ENCODE measurements around the gene ADH1C.
"Not testable (repeated sequence)": the region's sequence is repeated elsewhere in the genome, so short reads cannot be mapped to it uniquely, and the experiment has no call there.

The ADH1C gene

DNA sequence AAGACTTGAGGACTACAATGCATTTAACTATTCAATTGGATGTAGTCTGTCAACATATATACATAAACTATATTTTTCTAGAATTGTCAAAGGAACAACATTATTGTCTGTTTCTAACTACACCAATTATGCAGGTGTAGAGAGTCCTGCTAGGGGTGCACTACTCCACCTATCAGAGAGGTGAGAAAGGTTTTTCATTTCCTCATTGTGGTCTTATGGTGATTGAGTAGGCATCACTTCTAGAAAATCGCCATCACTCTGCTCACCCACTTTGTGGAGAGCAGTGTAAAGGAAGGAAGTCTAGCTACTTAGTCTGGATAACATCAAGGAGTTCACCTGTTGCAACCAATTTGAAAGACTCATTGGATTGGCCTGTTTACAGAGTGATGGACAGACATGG is 4.4 kb upstream of the ADH1C start:
- DNase-seq, result no peak

DNA sequence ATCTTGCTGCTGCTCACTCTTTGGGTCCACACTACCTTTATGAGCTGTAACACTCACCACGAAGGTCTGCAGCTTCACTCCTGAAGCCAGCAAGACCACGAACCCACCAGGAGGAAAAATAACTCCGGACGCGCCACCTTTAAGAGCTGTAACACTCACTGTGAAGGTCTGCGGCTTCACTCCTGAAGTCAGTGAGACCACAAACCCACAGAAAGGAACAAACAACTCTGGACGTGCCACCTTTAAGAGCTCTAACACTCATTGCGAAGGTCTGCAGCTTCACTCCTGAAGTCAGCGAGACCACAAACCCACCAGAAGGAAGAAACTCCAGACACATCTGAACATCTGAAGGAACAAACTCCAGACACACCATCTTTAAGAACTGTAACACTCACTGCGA is 3.6 kb upstream of the ADH1C start:
- DNase-seq, result not testable (repeated sequence)

DNA sequence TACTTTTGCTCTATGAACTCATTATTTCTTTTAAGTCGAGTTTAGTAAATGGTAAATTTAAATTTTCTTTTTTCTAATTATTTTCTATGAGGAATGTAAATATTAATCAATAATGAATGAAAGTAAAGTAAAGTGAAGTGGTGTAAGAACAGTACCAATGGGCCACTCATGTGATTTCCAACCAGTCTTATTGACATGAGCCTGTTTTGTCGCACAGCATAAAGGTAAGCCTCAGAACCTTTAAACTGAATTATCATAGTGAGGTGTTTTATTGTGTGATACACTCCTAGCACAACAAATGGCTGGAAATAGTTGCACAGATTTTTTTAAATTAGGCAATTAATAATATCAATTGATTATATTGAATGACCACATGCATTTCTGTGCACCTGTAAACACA is 1.1 kb downstream of the ADH1C start:
- no peak for DNase-seq

DNA sequence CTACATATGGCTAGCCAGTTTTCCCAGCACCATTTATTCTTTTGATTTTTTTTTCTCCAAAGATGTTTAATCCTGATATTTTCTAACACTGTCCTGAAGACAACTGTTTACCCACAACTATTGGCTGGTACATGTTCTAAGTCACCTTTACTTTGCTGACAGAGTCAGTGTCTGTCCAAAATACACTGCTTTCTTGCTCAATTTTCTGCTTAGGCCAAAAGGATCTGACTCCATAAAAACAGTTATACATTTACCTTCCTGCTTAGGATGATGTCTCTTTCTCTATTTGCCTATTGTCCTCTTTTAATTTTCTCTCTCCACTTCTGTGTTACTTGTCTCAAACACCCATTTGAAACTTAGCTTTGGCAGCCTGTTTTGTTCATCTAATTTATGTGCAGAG is 3.2 kb downstream of the ADH1C start:
- no peak for DNase-seq

DNA sequence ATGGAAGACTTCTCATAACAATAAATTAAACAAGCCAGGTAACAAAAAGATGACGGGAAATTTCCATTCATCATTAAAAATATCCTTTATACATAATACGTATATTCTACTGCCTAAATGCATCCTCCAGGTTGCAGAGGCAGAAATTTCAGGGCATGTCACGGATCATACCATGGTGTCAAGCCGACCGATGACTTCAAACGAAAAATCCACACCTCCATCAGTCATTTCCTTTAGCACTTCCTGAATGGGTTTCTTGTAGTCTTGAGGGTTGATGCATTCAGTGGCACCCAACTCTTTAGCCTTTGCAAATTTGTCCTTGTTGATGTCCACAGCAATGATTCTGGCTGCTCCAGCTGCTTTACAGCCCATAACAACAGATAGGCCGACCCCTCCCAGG is 9.9 kb downstream of the ADH1C start:
- not testable (repeated sequence) for DNase-seq

DNA sequence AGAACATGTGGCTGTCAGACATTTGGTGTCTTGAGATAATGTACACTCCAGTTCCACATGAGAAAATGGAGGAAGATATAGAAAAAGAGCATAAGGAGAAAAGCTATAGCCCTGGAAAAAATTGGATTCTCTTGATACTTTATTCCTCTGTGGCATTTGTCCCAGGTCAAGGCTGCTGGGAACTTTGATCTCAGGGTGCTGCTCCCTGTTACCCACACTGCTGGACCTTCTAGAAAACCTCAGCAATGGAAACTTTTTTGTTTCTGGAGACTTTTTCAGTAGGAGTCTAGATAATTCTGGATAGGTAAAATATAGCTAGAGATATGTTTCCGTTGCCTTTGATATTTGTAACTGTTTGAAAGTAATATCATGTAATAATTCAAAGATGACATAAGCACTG is 11.1 kb downstream of the ADH1C start:
- DNase-seq, result no peak

DNA sequence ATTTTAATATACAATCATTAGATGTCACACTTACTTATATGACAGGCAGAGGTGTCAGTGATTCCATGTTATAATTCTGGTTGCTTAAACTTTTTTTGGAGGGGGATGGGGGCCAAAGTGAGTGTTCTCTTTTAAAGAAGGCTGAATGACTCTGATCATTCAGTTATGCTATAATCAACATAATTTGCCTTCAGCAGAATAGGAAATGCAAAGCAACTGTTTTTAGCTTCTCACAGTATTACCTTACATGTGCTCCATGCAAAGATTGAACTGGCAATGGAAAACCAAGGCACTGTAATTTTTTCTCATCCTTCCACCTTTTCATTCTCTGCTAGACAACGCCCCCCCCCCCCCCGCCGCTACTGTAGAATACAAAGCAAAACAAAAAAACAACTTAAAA is 13.4 kb downstream of the ADH1C start:
- no peak for DNase-seq

DNA sequence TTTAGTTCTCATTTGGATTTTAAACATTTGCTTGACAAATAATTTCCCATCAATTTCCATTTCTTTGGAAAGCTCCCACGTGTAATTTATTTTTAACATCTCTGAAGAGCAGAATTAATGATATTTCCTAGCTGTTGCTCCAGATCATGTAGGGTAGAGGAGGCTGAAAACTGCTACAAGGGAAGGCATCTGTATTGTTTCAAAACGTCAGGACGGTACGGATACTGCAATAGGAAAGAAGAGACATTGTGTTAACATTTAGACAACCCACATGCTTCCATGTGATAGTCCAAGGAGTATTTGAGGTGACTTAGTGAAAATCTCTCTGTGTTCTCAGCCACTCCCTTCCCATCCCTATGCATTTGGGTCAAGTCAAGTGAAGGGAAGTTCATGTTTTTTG is 16.0 kb downstream of the ADH1C start:
- DNase-seq, result no peak

DNA sequence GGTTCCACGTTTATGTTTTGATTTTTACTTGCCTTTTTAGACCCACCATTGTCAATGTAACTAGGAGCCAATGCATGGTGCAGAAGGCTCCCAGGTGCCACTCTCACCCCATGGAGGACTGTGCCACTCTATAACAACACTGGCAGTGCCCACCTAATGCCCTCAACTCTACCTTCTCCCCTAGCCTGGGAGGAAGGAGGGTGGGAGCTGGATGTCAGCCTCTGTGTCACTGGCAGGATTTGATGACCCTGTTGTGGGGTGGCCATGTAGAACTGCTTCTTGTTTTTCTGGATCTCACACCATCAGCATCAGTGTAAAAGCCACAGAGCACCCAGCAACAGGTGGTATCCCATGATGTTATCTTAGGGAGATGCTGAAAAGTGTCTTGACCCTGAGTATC is 17.7 kb downstream of the ADH1C start:
- no peak for DNase-seq

DNA sequence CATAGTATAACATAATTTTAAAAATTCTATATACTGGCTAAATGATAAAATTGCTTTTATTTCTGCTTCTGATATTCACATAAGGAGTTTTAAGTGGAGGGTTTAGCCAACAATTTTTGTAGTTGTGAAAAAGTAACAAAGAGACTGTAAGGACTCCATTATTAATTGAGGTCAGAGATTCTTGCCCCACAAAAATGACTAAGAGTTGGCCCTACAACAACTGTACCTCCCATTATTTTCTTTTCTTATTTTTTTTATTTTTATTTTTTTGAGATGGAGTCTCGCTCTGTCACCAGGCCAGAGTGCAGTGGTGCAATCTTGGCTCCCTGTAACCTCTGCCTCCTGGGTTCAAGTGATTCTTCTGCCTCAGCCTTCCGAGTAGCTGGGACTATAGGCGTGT is 21.9 kb downstream of the ADH1C start:
- no peak for DNase-seq

DNA sequence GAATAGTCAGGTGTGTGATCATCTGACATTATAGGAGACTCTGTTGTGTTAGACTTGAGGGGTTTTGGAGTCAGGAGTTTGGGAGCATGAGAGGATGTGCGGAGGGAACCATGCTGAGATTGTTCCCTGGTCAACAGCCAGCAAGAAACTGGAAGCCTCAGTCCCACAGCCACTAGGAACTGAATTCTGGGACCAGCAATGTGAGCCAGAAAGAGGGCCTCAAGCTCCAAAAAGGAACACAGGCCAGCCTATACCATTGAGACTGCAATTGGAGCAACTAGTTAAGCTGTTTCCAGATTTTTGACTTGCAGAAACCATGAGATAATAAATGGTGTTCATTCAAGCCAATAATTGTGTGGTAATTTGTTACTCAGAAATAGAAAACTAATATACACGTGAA is 22.7 kb downstream of the ADH1C start:
- no peak for DNase-seq

DNA sequence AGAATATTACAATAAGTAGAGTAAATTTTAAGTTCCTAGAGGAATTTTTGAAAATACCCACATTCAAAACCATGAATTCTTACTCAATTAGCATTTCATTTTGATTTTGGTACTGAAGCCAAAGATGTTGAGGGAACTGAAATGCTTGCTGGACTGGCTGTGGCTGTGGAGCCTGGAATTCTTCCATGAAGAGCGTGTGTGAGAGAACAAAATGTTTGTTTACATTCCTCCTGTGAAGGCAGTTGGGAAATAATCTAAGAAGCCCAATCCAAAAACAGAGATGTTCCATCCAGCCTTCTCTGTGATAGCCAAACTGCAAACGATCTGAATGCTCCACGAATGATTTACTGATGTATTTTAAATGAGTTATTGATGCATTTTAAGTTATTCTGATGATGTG is 27.6 kb downstream of the ADH1C start:
- peak; percentile 52 for DNase-seq

DNA sequence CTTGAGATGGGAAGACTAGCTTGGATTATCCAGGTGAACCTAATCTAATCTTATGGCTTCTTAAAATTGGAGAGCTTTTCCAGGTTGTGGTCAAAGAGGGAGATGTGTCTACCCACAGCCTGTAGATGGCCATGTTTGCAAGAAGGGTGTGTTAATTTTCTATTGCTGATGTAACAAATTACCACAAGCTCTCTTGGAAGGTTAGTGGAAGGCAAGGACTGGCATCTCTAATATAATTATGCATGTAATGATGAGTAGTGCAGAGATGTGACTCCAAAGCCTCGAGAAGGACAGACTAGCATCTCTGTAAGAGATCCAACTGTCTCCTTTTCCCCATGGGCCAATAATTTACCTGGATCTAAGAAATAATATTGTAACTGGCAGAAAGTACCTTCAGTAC is 28.2 kb downstream of the ADH1C start:
- no peak for DNase-seq

DNA sequence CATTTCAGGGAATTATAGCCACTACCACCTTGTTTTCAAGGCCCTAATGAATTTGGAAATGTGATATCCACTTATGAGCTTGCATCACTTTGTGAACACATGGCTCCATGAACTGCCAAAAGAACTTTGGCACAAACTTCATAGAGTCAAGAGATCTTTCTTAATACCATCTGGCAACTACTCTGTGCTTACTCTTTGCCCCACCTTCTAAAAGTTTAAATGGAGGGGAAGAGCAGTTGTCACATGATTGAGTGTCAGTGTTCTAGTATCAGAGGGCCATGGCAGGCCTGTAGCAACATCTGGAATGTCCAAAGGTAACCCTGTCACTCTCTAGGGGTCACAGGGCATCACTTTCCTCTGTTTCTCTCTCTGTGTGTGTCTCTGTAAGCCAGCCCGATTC is 28.8 kb downstream of the ADH1C start:
- no peak for DNase-seq

DNA sequence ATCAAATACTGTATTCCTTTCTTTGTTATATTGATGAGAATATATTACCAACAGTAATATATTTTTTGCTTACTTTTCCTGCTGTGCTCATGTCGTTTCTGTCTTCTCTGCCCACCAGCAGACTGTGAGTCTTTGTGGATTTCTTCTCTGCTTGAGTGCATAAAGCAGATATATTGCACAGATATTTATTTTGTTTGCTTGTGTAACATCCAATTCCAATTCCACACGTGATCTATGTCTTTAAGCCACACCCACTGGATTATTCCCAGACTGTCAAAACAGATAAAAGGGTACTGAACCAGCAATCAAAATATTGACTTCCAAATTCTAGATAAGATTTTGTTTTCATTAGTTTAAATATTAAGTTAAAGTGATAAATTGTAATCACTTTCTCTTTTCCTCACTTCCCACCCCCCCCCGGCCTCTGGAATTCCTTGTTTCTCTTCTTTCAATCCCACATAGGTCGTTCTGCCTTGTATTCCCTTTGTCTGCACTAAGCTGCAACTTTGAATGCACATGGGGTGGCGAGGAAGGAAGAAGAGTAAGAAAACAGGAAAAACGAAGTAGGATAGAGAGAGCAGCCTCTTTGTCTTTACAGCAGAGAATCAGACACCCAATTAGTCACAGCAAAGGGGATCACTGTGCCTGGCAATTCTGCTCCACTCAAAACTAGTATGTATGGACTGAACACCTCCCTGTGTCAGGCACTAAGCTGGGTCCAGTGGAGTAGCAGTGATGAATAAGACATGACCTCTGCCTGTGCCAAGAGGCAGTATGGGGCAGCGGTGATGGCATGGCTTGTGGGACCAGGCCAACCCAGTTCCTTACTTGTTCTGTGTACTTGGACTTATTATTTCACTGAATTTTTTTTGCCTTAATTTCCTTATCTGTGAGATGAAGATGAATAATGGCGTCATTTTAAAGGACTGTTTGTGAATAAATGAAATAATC is 31.0 kb downstream of the ADH1C start, which contains the start of gene ADH1B:
Gene ADH1B, minus strand, starts transcription at position 161 of the 951 bp plus-strand sequence. Its CDS starts 70 bp downstream, at position 91.
- DNase-seq, result no peak

DNA sequence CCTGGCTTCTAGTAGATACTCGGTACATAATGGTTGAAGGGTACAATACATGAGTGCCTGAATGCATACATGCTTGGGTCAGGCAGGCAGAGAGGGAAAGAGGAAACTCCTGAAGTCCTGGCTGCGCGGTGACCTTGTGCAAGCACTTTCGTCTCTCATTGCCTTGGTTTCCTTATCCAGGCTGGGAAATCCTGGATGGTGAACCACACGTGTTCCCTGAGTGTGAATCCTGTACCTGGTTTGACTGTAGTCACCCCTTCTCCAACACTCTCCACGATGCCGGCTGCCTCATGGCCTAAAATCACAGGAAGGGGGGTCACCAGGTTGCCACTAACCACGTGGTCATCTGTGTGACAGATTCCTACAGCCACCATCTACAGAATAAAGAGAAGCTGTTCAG is 34.7 kb downstream of the ADH1C start:
- DNase-seq, result not testable (repeated sequence)

DNA sequence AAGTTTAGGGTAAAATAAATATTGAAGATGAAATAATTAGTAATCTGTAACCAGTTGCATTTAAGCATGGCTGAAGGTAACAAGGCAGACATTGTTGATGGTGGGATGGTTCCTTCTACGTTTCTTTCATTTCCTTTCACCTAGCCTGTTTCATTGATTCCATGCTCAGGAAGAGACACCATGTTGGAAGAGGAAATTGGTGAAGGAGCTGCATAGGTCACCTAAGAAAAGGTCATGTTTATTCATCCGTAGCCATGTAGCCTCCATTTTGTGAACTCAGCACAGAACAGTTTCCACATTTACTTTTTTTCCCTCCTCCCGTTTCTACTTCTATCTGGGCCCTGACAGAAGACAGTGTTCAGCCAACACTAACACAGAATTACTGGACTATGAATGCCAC is 35.2 kb downstream of the ADH1C start:
- no peak for DNase-seq

DNA sequence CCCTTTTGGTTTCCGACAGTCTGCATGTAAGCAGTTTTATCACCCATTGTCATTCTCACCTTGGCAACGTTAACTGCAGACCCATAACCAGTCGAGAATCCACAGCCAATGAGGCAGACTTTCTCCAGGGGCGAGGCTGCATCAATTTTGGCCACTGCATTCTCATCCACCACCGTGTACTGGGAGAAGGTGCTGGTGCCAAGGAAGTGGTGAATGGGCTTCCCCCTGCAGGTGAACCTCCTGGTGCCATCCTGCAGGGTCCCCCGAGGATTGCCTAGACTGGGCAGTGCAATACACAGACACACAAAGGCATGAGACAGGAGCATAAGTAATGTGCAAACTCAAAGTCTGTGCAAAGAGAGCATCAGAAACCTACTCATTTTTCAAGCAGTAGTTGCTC is 36.7 kb downstream of the ADH1C start:
- DNase-seq, result no peak

DNA sequence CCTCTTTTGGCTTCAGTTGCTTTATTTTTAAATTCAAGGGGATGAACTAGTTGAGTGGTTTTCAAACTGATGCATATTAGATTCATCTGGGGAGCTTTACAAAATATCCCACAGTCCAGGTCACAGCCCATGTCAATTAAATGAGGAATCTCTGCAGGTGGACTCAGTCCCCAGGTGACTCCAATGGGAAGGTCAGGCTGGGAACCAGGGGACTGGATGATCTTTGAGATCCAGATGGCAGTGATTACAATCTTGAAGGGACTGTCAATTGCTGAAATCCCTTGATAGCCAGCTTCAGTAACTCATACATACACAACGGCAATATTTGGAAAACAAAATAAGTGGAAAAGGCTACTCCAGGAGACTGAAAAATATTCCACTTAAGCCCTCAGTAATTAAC is 38.3 kb downstream of the ADH1C start:
- no peak for DNase-seq

DNA sequence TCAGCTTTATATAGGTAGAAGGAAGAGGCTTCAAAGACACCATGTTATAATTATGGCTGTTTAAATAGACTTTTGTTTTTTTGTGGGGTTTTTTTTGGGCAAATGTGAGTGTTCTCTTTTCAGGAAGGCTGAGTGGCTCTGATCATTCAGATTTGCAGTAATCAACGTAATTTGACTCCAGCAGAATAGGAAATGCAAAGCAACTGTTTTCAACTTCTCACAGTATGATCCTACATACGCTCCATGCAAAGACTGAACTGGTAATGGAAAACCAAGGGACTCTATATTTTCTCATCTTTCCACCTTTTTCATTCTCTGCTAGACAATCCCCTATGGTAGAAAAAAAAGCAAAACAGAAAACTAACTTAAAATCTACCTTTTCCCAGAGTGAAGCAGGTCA is 42.2 kb downstream of the ADH1C start:
- no peak for DNase-seq

DNA sequence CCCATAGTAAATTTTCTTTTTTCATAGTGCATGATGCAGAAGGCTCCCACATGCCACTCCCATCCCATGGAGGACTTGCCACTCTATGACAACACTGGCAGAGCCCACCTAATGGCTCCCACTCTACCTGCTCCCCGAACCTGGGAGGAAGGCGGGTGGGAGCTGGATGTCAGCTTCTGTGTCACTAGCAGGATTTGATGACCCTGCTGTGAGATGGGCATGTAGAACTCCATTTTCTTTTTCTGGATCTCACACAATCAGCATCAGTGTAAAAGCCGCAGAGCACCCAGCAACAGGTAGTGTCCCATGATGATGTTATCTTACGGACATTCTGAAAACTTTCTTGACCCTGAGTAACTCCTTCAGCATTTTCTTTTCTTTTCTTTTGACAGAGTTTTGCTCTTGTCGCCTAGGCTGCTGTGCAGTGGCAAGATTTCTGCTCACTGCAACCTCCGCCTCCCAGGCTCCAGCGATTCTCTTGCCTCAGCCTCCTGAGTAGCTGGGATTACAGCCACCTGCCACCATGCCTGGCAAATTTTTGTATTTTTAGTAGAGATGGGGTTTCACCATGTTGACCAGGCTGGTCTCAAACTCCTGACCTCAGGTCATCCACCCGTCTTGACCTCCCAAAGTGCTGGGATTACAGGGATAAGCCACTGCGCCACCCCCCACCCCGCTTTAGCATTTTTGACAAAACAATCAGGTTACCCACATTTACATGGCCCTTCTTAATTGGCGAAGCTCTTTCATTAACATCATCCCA is 46.7 kb downstream of the ADH1C start:
- no peak for DNase-seq

DNA sequence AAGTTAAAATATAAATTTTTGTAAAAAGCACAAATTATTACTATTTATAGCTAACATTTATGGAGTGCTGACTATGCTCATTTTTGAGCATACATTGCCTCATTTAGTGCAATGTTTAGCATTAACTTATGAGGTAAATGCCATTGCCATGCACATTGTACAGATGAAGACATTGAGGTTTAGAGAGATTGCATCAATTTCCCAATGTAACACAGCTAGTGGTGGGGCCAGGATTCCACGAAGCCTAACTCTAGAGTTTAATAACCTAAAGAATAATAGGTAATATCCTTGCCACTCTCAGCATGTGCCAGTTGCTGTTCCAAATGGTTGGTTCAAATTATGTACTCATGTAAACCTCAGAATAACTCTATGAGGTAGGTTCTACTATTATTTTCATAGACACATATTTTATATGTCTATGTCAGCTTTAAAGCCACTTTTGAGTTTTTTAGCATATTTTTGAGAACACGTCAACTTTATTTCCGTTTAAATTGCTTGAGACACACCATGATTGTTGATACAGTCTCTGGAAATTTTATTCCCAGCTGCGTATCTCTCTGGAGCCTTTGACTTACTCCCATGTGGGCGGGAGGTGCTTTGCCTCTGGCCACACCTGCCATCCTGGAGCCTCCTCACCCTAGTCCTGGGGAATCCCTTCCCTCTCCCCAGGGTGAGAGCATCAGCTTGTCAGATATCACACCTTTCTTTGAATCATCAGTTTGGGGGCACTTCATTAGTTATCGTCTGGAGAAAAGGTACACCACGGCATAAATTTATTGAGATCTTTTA is 51.0 kb downstream of the ADH1C start:
- DNase-seq, result no peak

DNA sequence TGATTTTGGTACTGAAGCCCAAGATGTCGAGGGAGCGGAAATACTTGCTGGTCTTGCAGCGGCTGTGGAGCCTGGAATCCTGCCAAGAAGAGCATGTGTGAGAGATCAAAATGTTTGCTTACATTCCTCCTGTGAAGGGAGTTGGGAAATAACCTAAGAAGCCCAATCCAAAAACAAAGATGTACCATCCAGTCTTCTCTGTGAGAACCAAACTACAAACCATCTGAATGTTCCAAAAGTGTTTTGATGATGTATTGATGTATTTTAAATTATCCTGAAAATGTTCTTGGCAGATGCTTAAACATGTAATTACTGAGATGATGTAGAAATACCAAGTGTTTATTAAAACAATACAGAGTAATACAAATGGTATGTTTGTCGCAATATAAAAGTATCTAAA is 51.6 kb downstream of the ADH1C start:
- no peak for DNase-seq

Measured in midbrain (tissue), 1 donor.